Activated CD4-positive, CD25-positive, alpha-beta regulatory T cell (primary cell): Measurements from ENCODE around the gene HS6ST3.

Source experiments
- DNase-seq, 4 experiments: peaks; one replicate each; lab custom pipeline; 2025; lab: John Stamatoyannopoulos, UW

The HS6ST3 gene

DNA sequence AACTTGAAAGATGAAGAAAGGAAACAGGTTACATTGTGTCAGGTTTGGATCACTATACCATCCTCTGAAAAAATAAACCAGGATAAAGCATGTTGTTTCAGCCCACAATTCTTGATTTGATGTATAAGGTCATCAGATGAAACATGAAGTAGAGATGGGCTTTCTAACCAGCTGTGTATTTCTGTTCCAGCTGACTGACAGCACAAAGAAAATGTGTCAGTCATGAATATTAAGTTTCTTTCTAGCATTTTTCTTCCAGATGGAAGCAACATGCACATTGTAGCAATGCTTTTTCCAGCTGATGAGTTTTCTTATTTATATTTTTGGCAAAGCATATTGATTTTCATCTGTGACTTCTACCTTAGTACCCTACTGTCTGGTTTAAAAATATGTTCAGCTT, 704.8 kb downstream of the HS6ST3 start:
- no peak for DNase-seq

DNA sequence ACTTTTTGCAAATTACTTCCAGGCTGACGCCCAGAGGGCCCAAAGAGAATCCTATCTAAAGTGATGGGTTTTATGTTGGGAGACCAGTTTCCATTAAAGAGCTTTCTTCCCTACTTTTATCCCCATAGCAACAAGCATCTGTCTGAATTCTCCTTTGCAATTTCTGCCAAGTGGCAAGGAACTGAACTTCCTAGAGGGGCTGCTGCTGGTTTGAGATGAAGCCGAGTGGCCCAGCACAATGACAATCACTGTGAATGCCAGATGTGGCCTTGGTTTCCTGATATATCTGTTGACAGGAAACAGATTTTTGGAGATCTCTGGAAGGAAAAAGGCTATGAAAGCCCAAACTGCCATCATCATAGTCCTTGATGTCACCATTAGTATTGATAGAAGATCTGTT, 705.8 kb downstream of the HS6ST3 start:
- DNase-seq, result no peak

DNA sequence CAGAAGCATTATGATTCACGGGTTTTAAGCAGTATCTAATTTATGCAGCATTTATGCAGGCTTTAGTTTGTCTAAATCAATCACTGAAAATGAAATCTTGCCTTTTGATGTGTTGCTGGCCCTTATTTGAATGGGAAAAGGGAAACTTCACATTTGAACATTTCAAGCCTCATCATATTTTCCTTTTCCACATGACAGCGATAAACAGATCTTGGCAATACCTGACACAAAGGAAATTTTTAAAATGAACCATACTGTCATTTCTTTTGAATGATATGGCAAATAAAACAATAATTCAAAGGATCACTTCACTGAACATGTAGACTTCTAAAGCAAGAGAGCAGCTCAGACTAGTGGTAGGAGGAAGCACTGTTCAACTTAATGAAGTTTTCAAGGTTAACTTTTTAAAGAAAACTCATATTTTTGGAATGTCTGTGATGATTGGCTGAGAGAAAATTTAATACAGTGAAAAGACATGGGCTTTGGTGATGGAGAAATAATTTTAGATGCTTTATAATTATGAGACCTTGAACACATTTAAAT, 706.3 kb downstream of the HS6ST3 start:
- no peak for DNase-seq

DNA sequence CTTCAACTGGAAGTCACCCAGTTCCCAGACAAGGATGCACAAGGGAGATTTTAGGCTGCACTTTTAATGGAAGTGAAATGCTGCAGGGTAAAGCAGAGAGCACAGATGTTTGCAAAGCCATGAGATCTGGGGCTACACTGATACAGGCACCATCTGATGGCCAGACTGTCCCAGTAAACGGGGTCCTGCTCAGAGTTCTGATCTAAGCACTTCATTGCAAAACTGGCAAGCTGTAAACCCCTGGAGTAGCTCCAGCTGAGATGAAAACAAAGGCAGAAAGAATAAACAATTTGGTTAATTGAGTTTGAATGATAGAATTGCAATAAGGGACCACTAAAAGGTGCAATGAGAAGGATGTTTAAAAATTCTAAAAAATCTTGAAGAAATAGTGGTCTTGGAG, 707.2 kb downstream of the HS6ST3 start:
- DNase-seq, result no peak

DNA sequence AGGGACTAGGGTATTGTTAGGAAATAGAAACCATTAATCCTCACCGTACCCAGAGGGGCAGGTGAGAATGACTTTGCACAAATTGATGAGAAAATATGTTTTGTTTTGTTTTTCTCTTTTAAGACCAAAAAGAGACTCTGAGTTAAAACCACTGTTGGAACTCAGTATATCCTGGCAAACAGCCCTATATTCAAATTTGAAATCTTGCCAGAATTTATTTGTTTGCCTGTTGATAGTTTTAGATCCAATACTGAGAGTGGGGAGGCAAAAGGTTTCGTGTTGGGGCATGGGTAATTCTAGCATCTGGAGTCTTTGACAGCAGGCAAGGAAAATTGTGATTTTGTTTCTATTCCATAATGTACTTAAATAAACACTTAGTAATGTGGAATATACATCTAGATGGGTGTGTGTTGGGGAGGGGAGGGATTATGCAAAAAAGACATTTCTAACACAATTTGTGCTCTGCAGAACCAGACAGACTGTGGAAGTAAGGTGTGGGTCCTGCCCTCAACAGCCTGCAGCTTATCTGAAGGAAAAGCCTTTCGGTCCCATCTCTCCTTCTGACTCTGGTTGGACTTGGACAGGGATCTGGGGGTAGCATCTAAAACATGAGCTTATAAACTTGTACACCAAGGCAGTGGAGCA, 713.7 kb downstream of the HS6ST3 start:
- DNase-seq, result no peak

DNA sequence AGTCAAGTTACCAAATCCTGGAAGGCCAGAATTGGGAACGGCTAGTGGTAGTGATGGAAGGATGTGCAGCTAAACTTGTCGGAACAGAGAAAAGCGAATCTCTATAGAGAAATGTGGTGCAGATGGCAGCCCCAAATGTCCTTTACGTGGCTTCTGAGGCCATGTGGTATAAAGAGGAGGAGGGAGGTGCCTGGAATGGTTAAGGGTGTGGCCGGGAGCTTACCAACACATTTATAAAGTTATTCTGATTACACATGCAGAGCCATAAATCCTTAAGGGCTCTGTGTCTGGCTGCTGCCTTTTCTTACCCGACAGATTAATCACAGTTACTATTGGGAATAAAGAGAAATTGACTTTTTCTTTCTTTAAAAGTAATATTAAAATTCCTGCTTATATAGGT, 714.3 kb downstream of the HS6ST3 start:
- no peak for DNase-seq

DNA sequence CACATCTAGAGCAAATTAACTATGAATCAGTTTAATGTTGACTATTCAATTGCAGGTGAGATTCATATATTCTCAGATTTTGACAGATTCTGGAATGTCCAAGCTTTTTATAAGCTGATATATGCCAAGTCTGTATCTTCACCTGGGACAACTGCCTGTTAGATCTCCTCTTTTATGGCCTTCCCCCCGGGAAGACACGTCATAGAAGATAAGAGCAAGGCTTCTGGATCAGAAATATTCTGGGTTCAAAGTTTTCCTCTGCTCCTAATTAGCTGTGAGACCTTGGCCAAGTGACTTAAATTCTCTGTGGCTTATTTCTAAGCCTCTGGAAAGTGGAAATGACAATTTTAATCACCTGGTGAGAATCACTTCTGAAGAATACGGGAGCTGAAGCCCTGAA, 716.8 kb downstream of the HS6ST3 start:
- DNase-seq, result no peak

DNA sequence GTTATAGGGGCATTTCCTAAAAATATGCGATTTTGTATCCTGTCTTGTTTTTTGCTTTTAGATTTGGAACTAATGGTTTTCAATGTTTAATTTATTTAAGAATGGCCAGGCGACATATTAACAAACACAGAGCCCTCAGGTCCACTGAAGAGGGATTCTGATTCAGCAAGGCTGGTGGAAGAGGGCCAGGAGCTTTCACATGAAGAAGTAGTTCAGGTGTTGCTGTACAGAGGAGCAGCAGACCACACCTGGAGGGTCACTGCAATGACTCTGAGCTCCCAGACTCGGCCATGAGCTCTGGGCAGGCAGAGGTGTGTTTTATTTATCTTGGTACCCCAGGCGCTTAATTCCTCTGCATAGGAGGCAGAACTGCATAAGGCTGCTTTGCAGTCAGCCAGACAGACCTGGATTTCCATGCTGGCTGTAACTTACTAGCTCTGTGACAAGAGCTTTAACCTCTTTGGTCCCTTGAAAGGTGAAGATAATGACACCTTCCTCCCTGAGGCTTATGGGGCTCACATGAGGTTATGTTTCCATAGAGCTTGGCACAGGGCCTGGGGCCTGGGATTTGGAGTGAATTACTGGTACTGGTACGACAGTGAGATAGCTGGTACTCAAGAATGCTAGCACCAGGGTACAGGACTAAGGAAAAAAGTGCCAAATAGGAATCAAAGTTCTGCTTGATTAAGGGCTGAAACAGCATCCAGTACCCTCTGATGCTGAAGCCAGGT, 719.6 kb downstream of the HS6ST3 start:
- no peak for DNase-seq

DNA sequence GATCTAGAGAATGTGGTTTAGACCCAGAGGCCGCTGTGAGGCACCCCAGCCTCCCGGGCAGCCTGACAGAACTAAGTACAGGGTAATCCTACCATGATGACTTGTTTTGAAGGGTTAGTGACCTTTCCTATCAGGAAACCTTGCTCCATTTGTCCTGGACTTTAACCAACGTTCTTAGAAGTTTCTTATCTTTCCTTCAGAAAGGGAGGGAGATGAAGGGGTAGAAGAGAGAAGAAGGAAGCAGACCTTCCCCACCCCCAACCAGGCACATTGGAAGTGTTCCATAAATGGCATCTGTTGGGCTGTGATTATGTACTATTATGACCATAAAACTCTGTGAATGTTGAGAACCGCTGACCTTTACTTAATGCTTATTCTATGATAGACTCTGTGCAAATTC, 720.2 kb downstream of the HS6ST3 start:
- DNase-seq, result no peak

DNA sequence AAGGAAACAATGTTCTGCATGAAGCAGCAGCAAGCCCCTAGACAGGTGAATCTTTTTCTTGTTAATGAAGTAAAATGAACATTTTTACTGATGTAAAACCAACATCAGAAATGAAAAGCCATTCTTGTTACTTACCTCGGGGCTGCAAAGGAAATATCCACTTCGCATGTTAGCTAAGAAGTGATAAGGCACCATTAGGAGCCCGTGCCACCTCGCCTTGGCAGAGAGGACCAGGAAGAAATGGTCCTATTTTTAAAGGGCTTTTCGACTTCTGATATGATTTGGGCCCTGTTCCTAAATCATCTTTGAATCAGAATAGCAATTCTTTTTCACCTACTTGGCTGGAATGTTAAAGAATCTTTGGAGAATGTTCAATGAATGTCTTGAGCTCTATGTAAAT, 721.1 kb downstream of the HS6ST3 start:
- no peak for DNase-seq

DNA sequence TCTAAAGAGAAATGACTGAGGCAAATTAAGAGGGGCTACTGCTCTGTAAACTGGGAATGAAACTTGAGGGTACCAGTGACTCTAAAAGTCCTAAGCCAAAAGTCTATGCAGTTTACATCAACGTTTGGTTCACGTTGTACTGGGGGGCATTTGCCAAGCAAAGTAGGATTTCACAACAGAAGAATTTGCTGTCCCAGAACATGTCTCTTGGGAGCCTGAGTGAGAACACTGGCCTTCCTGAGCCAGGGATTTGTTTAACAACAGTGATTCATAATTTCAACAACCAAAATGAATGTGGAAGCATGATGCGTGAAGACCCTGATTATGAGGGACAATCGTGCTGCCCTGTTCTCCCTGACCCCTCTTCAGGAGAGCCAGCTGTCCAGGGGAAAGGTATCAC, 726.4 kb downstream of the HS6ST3 start:
- no peak for DNase-seq

DNA sequence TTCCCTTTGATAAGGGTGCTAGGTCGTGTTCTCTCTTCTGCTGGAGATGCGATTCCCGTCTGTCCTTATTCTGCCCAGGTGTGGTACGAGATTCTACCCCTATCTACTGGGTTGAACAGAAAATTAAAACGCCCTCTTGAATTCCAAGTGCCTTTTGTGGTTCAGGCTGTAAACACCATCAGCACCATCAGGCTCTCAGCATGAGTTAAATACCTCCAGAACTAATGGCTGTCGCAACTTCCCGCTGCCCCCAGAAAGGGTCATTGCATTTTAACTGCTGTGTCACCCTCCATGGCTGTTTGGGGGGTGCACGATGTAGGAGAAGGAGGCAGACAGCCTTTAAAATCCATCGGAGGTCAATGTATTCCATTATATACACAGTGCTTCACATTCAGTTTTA, 727.0 kb downstream of the HS6ST3 start:
- DNase-seq, result no peak

DNA sequence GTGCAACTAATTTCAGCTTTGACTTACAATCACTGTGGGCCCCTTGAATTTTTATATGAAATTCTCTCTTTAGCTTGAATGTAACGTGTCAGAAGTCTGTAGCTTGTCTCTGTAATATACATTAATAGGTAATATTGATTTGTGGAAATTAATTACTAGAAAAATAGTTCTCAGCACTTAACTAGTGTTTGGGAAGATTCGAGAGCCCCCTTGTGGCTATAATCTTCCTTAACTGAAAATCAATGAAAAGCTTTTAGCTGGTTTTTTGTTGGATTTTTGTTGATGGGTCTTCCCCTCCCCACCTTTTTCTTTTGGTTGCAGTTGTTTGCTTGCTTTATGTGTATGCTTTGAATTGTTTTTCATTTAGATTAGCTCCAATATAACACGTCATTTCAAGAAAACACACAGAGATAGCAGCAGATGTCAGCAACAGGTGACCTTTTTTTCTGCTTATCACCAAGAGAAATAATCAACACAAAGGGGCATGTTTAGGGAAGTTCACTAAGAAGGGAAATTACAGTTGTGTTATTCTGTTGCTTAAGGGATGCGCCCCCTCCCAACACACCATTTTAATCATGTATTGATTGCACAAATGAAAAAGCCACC, 727.5 kb downstream of the HS6ST3 start:
- DNase-seq, result no peak

DNA sequence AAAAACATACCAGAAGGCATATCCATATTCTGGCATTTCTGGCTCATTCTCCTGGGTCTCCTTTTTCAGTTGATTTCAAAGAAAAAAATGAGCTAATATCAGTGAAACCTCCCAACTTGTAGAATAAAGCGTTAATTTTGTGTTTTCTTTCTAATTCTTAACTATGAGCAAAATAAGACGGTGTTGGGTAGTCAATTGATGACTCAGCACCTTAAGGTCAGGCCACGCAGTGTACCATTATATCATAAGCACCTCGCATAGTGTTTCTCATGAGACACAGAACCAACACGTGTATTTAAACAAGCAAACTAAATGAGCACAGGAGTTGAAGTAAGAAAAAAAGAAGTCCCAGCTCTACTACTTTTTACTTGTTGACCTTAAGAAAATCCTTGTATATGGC, 729.5 kb downstream of the HS6ST3 start:
- DNase-seq, result no peak

DNA sequence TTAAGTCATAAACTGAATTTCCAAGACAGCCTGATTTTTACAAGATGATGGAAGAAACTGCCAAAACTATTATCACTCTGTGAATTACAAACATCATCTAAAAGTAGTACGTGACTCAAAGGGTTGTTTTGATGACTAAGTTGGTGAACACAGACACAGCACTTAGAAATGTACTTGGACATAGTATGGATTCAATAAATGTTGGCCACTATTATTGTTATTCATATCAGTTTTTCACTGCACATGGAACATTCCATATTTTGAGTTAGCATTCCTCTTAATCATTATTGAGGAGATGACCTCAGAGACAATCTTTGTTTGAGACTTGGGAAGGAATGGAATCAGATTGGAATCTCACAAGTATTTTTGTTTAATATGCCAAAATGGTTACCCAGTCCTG, 731.5 kb downstream of the HS6ST3 start:
- DNase-seq, result no peak

DNA sequence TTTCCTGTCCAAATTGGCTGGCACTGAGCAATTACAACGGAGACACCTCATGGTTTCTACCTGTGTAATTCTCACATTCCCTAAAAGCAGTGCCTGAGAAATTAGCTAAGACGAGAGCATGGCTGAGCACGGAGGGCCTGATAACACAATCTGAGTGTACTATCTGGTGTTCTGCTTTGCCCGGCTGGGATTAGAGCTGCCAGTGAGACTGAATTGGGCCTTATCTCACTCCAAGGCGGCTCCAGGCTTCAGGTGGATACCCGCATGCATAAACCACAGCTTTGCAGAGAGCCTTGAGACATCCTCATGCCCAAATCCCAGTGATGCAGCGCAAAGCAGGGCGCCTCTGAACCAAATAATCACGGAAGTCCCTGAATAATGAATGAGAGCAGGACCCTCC, 732.1 kb downstream of the HS6ST3 start:
- no peak for DNase-seq

DNA sequence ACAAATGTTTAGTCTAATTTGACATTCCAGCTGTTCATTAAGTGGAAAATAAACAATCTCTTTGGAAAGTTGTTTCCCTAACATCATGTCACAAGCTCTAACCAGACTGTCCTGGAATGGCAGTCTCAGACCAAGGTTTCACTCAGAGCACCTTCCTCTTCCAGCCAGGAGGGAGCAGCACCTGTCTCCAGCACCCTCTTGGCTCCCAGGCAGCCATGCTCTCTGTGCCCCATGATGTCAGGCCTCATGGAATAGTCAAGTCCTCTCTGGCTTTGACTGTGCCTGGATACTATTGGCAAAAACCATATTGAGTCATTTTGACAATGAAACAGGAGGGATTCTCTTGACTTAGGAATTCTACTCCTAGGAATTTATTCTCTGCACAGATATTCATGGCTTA, 733.0 kb downstream of the HS6ST3 start:
- DNase-seq, result no peak

DNA sequence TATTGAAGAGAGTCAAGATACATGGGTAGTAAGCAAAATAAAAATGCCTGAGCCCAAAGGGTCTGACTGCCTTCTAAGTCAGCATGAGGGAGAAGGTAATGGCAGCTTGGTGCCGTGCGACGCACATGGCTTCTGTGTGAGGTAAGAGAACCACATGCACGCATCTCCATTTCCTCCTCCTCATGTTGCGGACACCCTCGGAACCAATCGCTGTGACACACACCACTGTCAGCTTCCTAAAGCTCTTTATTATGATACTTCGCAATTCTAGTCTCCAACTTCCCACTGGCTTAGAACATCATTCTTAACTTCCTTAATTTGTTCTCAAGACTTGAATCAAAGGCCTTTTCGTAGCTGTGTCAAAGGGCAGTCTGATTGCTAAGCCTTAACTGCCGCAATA, 734.2 kb downstream of the HS6ST3 start:
- DNase-seq, result no peak

DNA sequence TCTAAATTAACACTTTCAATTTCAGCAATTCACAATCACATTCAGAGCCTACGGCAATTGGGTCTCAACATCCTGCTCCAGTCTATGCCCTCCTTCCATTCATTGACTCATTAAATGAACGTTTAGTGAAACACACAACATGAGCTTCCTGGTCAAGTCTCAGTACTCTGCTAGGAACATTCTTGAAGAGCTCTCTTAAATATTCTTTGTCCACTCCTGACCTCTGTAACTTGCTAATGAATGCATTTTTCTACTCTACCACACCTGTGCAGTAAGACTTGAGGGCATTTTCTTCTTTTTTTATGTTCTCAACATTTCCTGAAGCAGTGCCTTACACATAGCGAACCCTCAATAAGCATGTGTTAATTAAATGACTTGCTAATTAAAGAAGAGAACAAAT, 735.7 kb downstream of the HS6ST3 start:
- DNase-seq, result no peak

DNA sequence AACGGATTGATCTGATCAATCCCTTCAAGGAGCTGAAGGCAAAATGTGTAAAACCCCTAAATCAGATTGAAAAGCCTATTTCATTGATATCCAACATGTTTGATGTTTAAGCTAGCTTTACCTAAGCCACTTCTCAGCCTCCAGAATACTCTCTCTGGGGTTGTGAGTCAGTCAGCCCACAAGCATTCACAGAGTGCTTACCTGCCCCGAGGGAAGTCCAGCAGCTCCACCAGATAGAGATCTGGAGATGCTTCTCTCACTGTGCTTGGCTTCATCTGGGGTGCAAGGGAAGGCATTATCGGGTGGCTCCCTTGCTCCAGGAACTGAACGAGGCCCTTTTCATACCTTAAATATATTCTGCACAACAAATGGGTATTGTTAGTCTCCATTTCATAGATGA, 744.7 kb downstream of the HS6ST3 start:
- no peak for DNase-seq

DNA sequence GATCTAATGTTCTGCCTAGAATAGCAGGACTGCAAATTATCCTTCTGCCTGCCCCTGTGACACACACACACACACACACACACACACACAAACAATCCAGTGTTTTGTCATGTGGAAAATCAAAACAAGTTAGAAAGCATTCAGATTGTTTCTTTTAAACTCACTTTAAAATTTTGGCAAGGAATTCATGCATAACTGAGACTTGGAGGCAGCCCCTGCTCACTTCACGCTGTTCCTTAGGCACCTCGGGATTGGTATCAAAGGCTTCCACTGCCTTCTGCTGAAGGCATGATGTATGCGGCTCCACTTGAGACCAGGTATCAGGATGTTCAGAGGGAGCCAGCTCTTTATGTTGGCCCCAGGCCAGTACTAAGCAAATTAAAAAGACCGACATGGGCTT, 745.6 kb downstream of the HS6ST3 start:
- no peak for DNase-seq

DNA sequence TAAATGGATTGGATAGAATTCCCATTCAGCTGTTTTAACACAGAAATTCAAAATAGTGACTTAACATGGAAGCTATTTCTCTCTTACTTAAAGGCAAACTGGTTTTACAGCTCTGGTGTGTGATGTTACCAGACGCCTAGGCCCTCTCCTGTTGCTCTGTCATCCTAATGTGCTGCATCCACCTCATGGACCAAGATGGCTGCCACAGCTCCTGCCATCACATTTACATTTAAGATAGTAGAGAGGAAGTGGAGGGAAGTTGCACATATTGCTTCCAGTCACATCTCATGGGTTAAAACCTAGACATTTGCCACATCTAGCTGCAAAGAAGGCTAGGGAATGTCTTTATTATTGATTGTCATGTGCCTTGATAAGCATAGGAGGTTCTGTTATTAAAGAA, 746.8 kb downstream of the HS6ST3 start:
- no peak for DNase-seq

DNA sequence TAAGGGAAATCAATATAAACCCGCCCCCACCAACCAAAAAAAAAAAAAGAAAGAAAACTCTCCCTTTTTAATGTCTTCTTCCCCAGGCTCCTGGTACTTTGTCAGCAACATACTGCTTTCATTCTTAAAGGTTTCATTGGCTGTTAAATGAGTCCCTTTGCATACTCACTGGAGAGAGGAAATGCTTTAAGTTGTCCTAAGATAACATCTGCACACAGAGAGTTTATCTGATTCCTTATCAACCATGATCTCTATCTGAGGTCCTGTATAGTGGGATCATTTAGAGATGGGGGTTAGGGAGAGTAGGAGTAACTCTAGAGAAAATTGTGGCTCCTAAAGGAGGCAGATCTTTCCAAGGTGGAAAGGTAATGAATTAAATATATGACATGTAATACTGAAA, 747.9 kb downstream of the HS6ST3 start:
- no peak for DNase-seq
